GM23338 (cell line): ENCODE data around the gene MAP3K5. TPM values are rescaled to one million over a fixed set of nuclear protein-coding genes. Genes with fewer than 3 reads are reported as not detected.

Experiments
- ATAC-seq: fragments of 200-7000 bp; cut with Tn5 transposase; 3 replicates; pipeline ENCODE4 v1.9.1; 2020
- DNase-seq: peaks from one replicate; pipeline ENCODE4 v3.0.0-alpha.2; 2015; ENCODE audit warnings: low spot score
- H2AFZ ChIP-seq: fragments of 200-600 bp; sonication (generic); 2 replicates; pipeline ENCODE4 v1.8.0; 2016; ENCODE audit warnings: antibody characterized with exemption, mild to moderate bottlenecking, moderate library complexity
- H3F3A ChIP-seq: fragments of 200-600 bp; sonication (generic); replicated peaks from 2 replicates; pipeline ENCODE4 v1.8.0; 2017; ENCODE audit warnings: antibody characterized with exemption, mixed run types, low read depth
- H3K27ac ChIP-seq: fragments of 200-600 bp; sonication (generic); 2 replicates; pipeline ENCODE4 v1.6.1; 2016; ENCODE audit warnings: low read depth
- H3K27me3 ChIP-seq: fragments of 200-600 bp; sonication (generic); 2 replicates; pipeline ENCODE4 v1.8.0; 2016; ENCODE audit warnings: mild to moderate bottlenecking, mixed run types, moderate library complexity; ENCODE audit not compliant: insufficient read depth
- H3K36me3 ChIP-seq: fragments of 200-600 bp; sonication (generic); 2 replicates; pipeline ENCODE4 v1.8.0; 2016; ENCODE audit warnings: mild to moderate bottlenecking; ENCODE audit not compliant: insufficient read depth
- H3K4me1 ChIP-seq: fragments of 200-600 bp; sonication (generic); 2 replicates; pipeline ENCODE4 v1.8.0; 2016; ENCODE audit warnings: mild to moderate bottlenecking, moderate library complexity; ENCODE audit not compliant: insufficient read depth
- H3K4me2 ChIP-seq: fragments of 200-600 bp; sonication (generic); 2 replicates; pipeline ENCODE4 v1.7.1; 2017; ENCODE audit warnings: mixed run types
- H3K4me3 ChIP-seq: fragments of 200-600 bp; sonication (generic); 2 replicates; pipeline ENCODE4 v1.6.1; 2016; ENCODE audit warnings: mixed run types
- H3K79me2 ChIP-seq: fragments of 200-600 bp; sonication (generic); replicated peaks from 2 replicates; pipeline ENCODE4 v1.8.0; 2017; ENCODE audit warnings: mild to moderate bottlenecking; ENCODE audit not compliant: insufficient read depth
- H3K9me2 ChIP-seq: fragments of 200-600 bp; sonication (generic); 2 replicates; pipeline ENCODE4 v1.8.0; 2017; ENCODE audit not compliant: insufficient read depth
- H4K20me1 ChIP-seq: fragments of 200-600 bp; sonication (generic); replicated peaks from 2 replicates; pipeline ENCODE4 v1.8.0; 2017; ENCODE audit warnings: mild to moderate bottlenecking; ENCODE audit not compliant: insufficient read depth
- H3K27ac Mint-ChIP-seq: 2 replicates; pipeline ENCODE4 v1.8.0; 2020; ENCODE audit warnings: inconsistent platforms, mild to moderate bottlenecking, moderate library complexity, mixed read lengths
- H3K27me3 Mint-ChIP-seq: 3 replicates; pipeline ENCODE4 v1.8.0; 2022; ENCODE audit warnings: low read depth, mild to moderate bottlenecking, moderate library complexity, mixed read lengths, inconsistent platforms; ENCODE audit not compliant: insufficient read depth, poor library complexity
- H3K36me3 Mint-ChIP-seq: 3 replicates; pipeline ENCODE4 v1.8.0; 2021; ENCODE audit warnings: low read depth, mild to moderate bottlenecking, inconsistent platforms, moderate library complexity, mixed read lengths
- H3K4me1 Mint-ChIP-seq: 3 replicates; pipeline ENCODE4 v1.8.0; 2020; ENCODE audit warnings: mild to moderate bottlenecking, inconsistent platforms, mixed read lengths
- H3K4me3 Mint-ChIP-seq: 3 replicates; pipeline ENCODE4 v1.8.0; 2021; ENCODE audit warnings: moderate library complexity, mild to moderate bottlenecking, inconsistent platforms, mixed read lengths
- H3K9me3 Mint-ChIP-seq: 3 replicates; pipeline ENCODE4 v1.8.0; 2020; ENCODE audit warnings: moderate library complexity, mild to moderate bottlenecking, inconsistent platforms, mixed read lengths
- CREB1 ChIP-seq: fragments of 250-450 bp; sonication (Bioruptor Pico); IDR thresholded peaks from 2 replicates; pipeline ENCODE4 v1.5.0; 2020; ENCODE audit warnings: low read depth, mild to moderate bottlenecking, moderate library complexity
- EZH2 ChIP-seq: fragments of 200-600 bp; sonication (generic); IDR thresholded peaks from one replicate; pipeline ENCODE4 v1.8.0; 2017; ENCODE audit warnings: antibody characterized with exemption, mild to moderate bottlenecking, low read depth; ENCODE audit not compliant: unreplicated experiment
- EZH2phosphoT487 ChIP-seq: fragments of 200-600 bp; sonication (generic); IDR thresholded peaks from one replicate; pipeline ENCODE4 v1.8.1; 2018; ENCODE audit warnings: antibody characterized with exemption; ENCODE audit not compliant: unreplicated experiment
- JUNB ChIP-seq: IDR thresholded peaks from one replicate; pipeline ENCODE4 v1.6.1; 2016; ENCODE audit warnings: antibody characterized with exemption; ENCODE audit not compliant: unreplicated experiment
- NANOG ChIP-seq: IDR thresholded peaks from 2 replicates; pipeline ENCODE4 v1.6.1; 2016; ENCODE audit warnings: antibody characterized with exemption, borderline replicate concordance
- POLR2AphosphoS5 ChIP-seq: IDR thresholded peaks from 2 replicates; pipeline ENCODE4 v1.6.1; 2016; ENCODE audit warnings: antibody characterized with exemption, low read depth
- STAT1 ChIP-seq: IDR thresholded peaks from one replicate; pipeline ENCODE4 v1.6.1; 2016; ENCODE audit warnings: antibody characterized with exemption; ENCODE audit not compliant: unreplicated experiment
- ZNF114 ChIP-seq: fragments of 250-450 bp; sonication (Bioruptor Pico); IDR thresholded peaks from 2 replicates; pipeline ENCODE4 v1.5.0; 2020; ENCODE audit warnings: mild to moderate bottlenecking, moderate library complexity
- ZNF331 ChIP-seq: fragments of 250-450 bp; sonication (Bioruptor Pico); IDR thresholded peaks from 2 replicates; pipeline ENCODE4 v1.5.0; 2020; ENCODE audit warnings: low read depth, mild to moderate bottlenecking, moderate library complexity
- ZNF462 ChIP-seq: fragments of 250-450 bp; sonication (Bioruptor Pico); IDR thresholded peaks from 2 replicates; pipeline ENCODE4 v1.5.0; 2020; ENCODE audit warnings: mild to moderate bottlenecking, moderate library complexity
- polyA plus RNA-seq: library from polyadenylated mRNA; unstranded; fragments of >200 nt; fragmentation: Nextera tagmentation; extraction: Ambion mirVana; gene quantifications from 2 replicates; pipeline ENCODE4 v1.2.1, GENCODE V29; 2016
- total RNA-seq: library from RNA; depleted of rRNA; stranded (reverse); fragments of >200 nt; shearing (Covaris generic); gene quantifications from 2 replicates; pipeline ENCODE4 v1.2.3, GENCODE V29; 2014
- TF ChIP-seq, protein P1 (sequence below): IDR thresholded peaks from one replicate; pipeline ENCODE4 v1.6.1; 2018; ENCODE audit warnings: antibody characterized with exemption; ENCODE audit not compliant: unreplicated experiment
- TF ChIP-seq, protein P2 (sequence below), 2 experiments: fragments of 200-600 bp in 1 of 2; sonication (generic) in 1 of 2; conservative IDR thresholded peaks; 2 replicates each; pipeline versions ENCODE4 v1.5.1 to v1.6.1; 2016 to 2017; ENCODE audit warnings: antibody characterized with exemption in 2 of 2, low read depth in 2 of 2, mild to moderate bottlenecking in 2 of 2, moderate library complexity in 1 of 2
- TF ChIP-seq, protein P3 (sequence below): IDR thresholded peaks from 2 replicates; pipeline ENCODE4 v1.6.1; 2016; ENCODE audit warnings: antibody characterized with exemption

MAP3K5 gene
- total and polyA plus RNA-seq, 2 experiments from 2014 or later, result 0.76 to 2.8 TPM

DNA sequence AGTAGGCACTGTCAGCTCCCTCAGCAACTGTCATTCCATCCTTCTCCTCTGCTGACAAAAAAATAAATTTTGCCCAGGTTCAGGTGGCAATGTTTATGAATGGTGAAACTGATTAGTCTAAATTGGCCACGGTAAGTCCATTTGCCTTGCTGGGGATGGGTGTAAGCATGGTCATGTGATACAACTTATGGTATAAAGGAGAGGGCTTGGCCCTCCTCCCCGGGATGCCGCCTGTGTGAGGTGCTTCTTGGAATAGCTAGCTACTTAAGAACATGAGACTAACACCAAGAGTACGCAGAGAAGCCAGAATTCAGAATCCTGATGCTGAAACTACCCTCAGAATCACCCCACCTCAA, 147.7 kb downstream of the MAP3K5 start:
- H3K4me1 Mint-ChIP-seq, result peaks cover 11% of the 10 kb centered on the region
- H3K4me3 Mint-ChIP-seq, result no peak overlapping the region
- DNase-seq (no peak), ATAC-seq (peak; percentile 10)
- Histone ChIP-seq H3K27ac (no peak overlapping the region), H3K79me2 (no peaks in the 10 kb centered on the region), H3K36me3 (no peaks in the 10 kb centered on the region), H3F3A (no peaks in the 10 kb centered on the region), H3K4me1 (peaks cover 5% of the 10 kb centered on the region; the same call in 1 of the 2 replicates), H2AFZ (no peak overlapping the region; the same call in 1 of the 2 replicates), H4K20me1 (no peaks in the 10 kb centered on the region), H3K9me2 (no peaks in the 10 kb centered on the region), H3K27me3 (no peaks in the 10 kb centered on the region), H3K4me2 (no peak overlapping the region), H3K4me3 (no peak overlapping the region)
- no peak overlapping the region for H3K27ac Mint-ChIP-seq
- H3K9me3 Mint-ChIP-seq, result no peaks in the 10 kb centered on the region
- H3K27me3 Mint-ChIP-seq, result no peaks in the 10 kb centered on the region
- TF ChIP-seq, protein P1, sequence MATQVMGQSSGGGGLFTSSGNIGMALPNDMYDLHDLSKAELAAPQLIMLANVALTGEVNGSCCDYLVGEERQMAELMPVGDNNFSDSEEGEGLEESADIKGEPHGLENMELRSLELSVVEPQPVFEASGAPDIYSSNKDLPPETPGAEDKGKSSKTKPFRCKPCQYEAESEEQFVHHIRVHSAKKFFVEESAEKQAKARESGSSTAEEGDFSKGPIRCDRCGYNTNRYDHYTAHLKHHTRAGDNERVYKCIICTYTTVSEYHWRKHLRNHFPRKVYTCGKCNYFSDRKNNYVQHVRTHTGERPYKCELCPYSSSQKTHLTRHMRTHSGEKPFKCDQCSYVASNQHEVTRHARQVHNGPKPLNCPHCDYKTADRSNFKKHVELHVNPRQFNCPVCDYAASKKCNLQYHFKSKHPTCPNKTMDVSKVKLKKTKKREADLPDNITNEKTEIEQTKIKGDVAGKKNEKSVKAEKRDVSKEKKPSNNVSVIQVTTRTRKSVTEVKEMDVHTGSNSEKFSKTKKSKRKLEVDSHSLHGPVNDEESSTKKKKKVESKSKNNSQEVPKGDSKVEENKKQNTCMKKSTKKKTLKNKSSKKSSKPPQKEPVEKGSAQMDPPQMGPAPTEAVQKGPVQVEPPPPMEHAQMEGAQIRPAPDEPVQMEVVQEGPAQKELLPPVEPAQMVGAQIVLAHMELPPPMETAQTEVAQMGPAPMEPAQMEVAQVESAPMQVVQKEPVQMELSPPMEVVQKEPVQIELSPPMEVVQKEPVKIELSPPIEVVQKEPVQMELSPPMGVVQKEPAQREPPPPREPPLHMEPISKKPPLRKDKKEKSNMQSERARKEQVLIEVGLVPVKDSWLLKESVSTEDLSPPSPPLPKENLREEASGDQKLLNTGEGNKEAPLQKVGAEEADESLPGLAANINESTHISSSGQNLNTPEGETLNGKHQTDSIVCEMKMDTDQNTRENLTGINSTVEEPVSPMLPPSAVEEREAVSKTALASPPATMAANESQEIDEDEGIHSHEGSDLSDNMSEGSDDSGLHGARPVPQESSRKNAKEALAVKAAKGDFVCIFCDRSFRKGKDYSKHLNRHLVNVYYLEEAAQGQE, result no peak
- TF ChIP-seq EZH2 (no peak), EZH2phosphoT487 (no peak), NANOG (no peak), POLR2AphosphoS5 (no peak), CREB1 (no peak), STAT1 (no peak), ZNF114 (CRISPR knock-in tag) (no peak), ZNF331 (CRISPR knock-in tag) (no peak), JUNB (no peak), ZNF462 (CRISPR knock-in tag) (no peak)
- TF ChIP-seq, protein P2, sequence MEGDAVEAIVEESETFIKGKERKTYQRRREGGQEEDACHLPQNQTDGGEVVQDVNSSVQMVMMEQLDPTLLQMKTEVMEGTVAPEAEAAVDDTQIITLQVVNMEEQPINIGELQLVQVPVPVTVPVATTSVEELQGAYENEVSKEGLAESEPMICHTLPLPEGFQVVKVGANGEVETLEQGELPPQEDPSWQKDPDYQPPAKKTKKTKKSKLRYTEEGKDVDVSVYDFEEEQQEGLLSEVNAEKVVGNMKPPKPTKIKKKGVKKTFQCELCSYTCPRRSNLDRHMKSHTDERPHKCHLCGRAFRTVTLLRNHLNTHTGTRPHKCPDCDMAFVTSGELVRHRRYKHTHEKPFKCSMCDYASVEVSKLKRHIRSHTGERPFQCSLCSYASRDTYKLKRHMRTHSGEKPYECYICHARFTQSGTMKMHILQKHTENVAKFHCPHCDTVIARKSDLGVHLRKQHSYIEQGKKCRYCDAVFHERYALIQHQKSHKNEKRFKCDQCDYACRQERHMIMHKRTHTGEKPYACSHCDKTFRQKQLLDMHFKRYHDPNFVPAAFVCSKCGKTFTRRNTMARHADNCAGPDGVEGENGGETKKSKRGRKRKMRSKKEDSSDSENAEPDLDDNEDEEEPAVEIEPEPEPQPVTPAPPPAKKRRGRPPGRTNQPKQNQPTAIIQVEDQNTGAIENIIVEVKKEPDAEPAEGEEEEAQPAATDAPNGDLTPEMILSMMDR (conservative IDR thresholded peaks at IDR 0.05; ENCODE audit: low read depth in 2 of 2), result no peak
- TF ChIP-seq, protein P3, sequence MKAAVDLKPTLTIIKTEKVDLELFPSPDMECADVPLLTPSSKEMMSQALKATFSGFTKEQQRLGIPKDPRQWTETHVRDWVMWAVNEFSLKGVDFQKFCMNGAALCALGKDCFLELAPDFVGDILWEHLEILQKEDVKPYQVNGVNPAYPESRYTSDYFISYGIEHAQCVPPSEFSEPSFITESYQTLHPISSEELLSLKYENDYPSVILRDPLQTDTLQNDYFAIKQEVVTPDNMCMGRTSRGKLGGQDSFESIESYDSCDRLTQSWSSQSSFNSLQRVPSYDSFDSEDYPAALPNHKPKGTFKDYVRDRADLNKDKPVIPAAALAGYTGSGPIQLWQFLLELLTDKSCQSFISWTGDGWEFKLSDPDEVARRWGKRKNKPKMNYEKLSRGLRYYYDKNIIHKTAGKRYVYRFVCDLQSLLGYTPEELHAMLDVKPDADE, result no peak
- H3K36me3 Mint-ChIP-seq, result no peaks in the 10 kb centered on the region
